CD14-positive monocyte (primary cell): ENCODE measurements around the gene NOL12. TPM values are rescaled to one million over a fixed set of nuclear protein-coding genes. Genes with fewer than 3 reads are reported as not detected.

ENCODE experiments used
- DNase-seq, 3 donors: peaks; one replicate each; pipeline ENCODE4 v3.0.0-alpha.2; 2011 to 2022
- H2AFZ ChIP-seq: 2 replicates; pipeline ENCODE4 v1.6.0; 2012; ENCODE audit warnings: mild to moderate bottlenecking, low read depth, low read length, inconsistent platforms; ENCODE audit not compliant: insufficient read depth, poor library complexity, severe bottlenecking
- H3K27ac ChIP-seq, 2 donors: 1 replicate in 1 of 2; 2 replicates in 1 of 2; pipeline ENCODE4 v1.5.1; 2012 to 2013; ENCODE audit warnings: low read length in 2 of 2, control low read depth in 1 of 2, inconsistent platforms in 1 of 2, low read depth in 1 of 2, mild to moderate bottlenecking in 1 of 2
- H3K27me3 ChIP-seq, 2 donors: one replicate each; pipeline versions ENCODE4 v1.6.0 to v1.6.1; 2011 to 2013; ENCODE audit warnings: low read length in 2 of 2; ENCODE audit not compliant: control insufficient read depth in 2 of 2, insufficient read depth in 2 of 2
- H3K36me3 ChIP-seq, 2 donors: replicated peaks in 1 of 2; 1 replicate in 1 of 2; 2 replicates in 1 of 2; pipeline versions ENCODE4 v1.5.1 to v1.6.1; 2012 to 2013; ENCODE audit warnings: low read length in 2 of 2, control low read depth in 1 of 2, inconsistent platforms in 1 of 2, mild to moderate bottlenecking in 1 of 2; ENCODE audit not compliant: insufficient read depth in 2 of 2, control insufficient read depth in 1 of 2
- H3K4me1 ChIP-seq, 2 donors: 1 replicate in 1 of 2; 2 replicates in 1 of 2; pipeline versions ENCODE4 v1.5.1 to v1.6.1; 2012 to 2013; ENCODE audit warnings: low read length in 2 of 2, control low read depth in 1 of 2, inconsistent platforms in 1 of 2, mild to moderate bottlenecking in 1 of 2, moderate library complexity in 1 of 2; ENCODE audit not compliant: insufficient read depth in 2 of 2, control insufficient read depth in 1 of 2
- H3K4me2 ChIP-seq: replicated peaks from 2 replicates; pipeline ENCODE3; 2012; ENCODE audit warnings: low read length, moderate library complexity, mild to moderate bottlenecking; ENCODE audit not compliant: poor library complexity, severe bottlenecking; ENCODE audit errors: extremely low read depth
- H3K4me3 ChIP-seq, 3 experiments: fragments of 200-600 bp in 1 of 3; sonication (generic) in 1 of 3; replicated peaks in 1 of 3; 1 replicate in 2 of 3; 2 replicates in 1 of 3; pipeline ENCODE4 v1.5.1; 2011 to 2013; ENCODE audit warnings: low read length in 3 of 3, mild to moderate bottlenecking in 3 of 3, control low read depth in 2 of 3, low read depth in 2 of 3, inconsistent platforms in 1 of 3, moderate library complexity in 1 of 3
- H3K79me2 ChIP-seq: 2 replicates; pipeline ENCODE4 v1.6.0; 2012; ENCODE audit warnings: mild to moderate bottlenecking, control low read depth, inconsistent platforms, low read length, moderate library complexity; ENCODE audit not compliant: insufficient read depth
- H3K9ac ChIP-seq: 2 replicates; pipeline ENCODE4 v1.6.0; 2017; ENCODE audit warnings: low read length, mild to moderate bottlenecking; ENCODE audit not compliant: insufficient read depth, poor library complexity, severe bottlenecking
- H3K9me3 ChIP-seq, 2 donors: replicated peaks in 1 of 2; 1 replicate in 1 of 2; 2 replicates in 1 of 2; pipeline versions ENCODE4 v1.5.1 to v1.6.1; 2012 to 2013; ENCODE audit warnings: low read length in 2 of 2, control low read depth in 1 of 2; ENCODE audit not compliant: control insufficient read depth in 1 of 2, insufficient read depth in 1 of 2
- H4K20me1 ChIP-seq: 2 replicates; pipeline ENCODE4 v1.6.0; 2012; ENCODE audit warnings: mild to moderate bottlenecking, low read length, control low read depth, moderate library complexity; ENCODE audit not compliant: insufficient read depth
- H3K27ac Mint-ChIP-seq, 7 donors: one replicate each; pipeline ENCODE4 v1.8.0; 2020; ENCODE audit warnings: mild to moderate bottlenecking in 7 of 7, mixed read lengths in 7 of 7, moderate library complexity in 6 of 7, inconsistent platforms in 2 of 7
- H3K27me3 Mint-ChIP-seq, 3 donors: one replicate each; pipeline ENCODE4 v1.8.0; 2021 to 2022; ENCODE audit warnings: low read depth in 3 of 3, mild to moderate bottlenecking in 3 of 3, mixed read lengths in 3 of 3, moderate library complexity in 3 of 3, inconsistent platforms in 1 of 3
- H3K36me3 Mint-ChIP-seq, 2 donors: one replicate each; pipeline ENCODE4 v1.8.0; 2020; ENCODE audit warnings: mixed read lengths in 2 of 2, inconsistent platforms in 1 of 2, mild to moderate bottlenecking in 1 of 2
- H3K4me1 Mint-ChIP-seq: one replicate; pipeline ENCODE4 v1.8.0; 2020; ENCODE audit warnings: mild to moderate bottlenecking, mixed read lengths
- H3K4me3 Mint-ChIP-seq, 2 donors: one replicate each; pipeline ENCODE4 v1.8.0; 2020; ENCODE audit warnings: mild to moderate bottlenecking in 2 of 2, mixed read lengths in 2 of 2, moderate library complexity in 1 of 2
- H3K9me3 Mint-ChIP-seq, 7 donors: one replicate each; pipeline ENCODE4 v1.8.0; 2020 to 2022; ENCODE audit warnings: mixed read lengths in 7 of 7, mild to moderate bottlenecking in 6 of 7, moderate library complexity in 6 of 7, inconsistent platforms in 2 of 7
- WGBS: methylation state at CpG from one replicate; pipeline ENCODE4 v1.1.5; 2013; ENCODE audit warnings: missing lambda C conversion rate; ENCODE audit not compliant: insufficient coverage; 5-methylcytosine and 5-hydroxymethylcytosine counted together
- intact Hi-C, 2 donors: fragments of 100-400 bp; cut with micrococcal nuclease; formaldehyde crosslinking; loops; one replicate each; pipeline versions ENCODE4 v1.15.0 to v1.15.1; 2023
- polyA plus RNA-seq, 3 donors: library from polyadenylated mRNA; depleted of rRNA in 1 of 3; unstranded in 2 of 3; stranded (reverse) in 1 of 3; fragments of 300-500 nt in 2 of 3; fragments of >200 nt in 1 of 3; fragmentation: Illumina TruSeq in 2 of 3; gene quantifications; 1 replicate in 2 of 3; 2 replicates in 1 of 3; pipeline ENCODE4 v1.2.3, GENCODE V29; 2012 to 2021
- TF ChIP-seq, protein P1 (sequence below): fragments of 200-600 bp; IDR thresholded peaks from one replicate; pipeline ENCODE4 v1.8.0; 2022; ENCODE audit warnings: antibody characterized with exemption, mild to moderate bottlenecking

The NOL12 gene
- polyA plus RNA-seq, 3 donors = 47.3 to 52.0 (median 49.2) TPM

DNA sequence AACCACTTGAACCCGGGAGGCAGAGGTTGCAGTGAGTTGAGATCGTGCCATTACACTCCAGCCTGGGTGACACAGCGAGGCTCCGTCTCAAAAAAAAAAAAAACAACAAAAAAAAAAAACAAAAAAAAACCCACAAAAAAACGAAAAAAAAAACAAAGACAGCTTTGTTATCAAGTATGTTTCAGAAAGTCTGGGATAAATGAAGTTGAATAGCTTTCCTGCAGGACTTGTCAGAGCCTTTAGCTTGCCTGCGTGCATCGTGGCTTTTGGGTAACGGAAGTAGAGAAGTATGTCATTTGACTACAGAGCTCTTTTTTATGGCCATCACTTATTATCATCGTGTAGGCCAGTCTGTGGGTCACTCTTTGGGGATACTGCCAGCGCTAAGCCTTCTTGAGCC is 25.3 kb downstream of the NOL12 start:
- no peak overlapping the region for H3K27ac Mint-ChIP-seq
- H3K4me1 Mint-ChIP-seq = peaks cover 10% of the 10 kb centered on the region
- H3K9ac ChIP-seq = no peak overlapping the region
- no peak overlapping the region for H2AFZ ChIP-seq
- no peaks in the 10 kb centered on the region for H3K79me2 ChIP-seq
- DNase-seq = no peak
- intact Hi-C loops = no loop called here
- H3K4me3 ChIP-seq = no peak overlapping the region
- no peaks in the 10 kb centered on the region for H4K20me1 ChIP-seq
- H3K27ac ChIP-seq = no peak overlapping the region
- no peak overlapping the region for H3K4me3 Mint-ChIP-seq
- H3K27me3 Mint-ChIP-seq = peaks cover 0 to 3% (median 0%) of the 10 kb centered on the region in 3 donors
- H3K36me3 ChIP-seq = peaks cover 0 to 2% of the 10 kb centered on the region in 2 donors
- H3K36me3 Mint-ChIP-seq = peaks cover 15 to 46% of the 10 kb centered on the region in 2 donors
- no peaks in the 10 kb centered on the region for H3K9me3 ChIP-seq
- H3K27me3 ChIP-seq = no peaks in the 10 kb centered on the region
- no peaks in the 10 kb centered on the region for H3K9me3 Mint-ChIP-seq
- 100% methylated on average over 2 of the region's 10 CpGs for WGBS
- no peak overlapping the region for H3K4me2 ChIP-seq
- peaks cover 13 to 15% of the 10 kb centered on the region in 2 donors for H3K4me1 ChIP-seq
- TF ChIP-seq, protein P1, sequence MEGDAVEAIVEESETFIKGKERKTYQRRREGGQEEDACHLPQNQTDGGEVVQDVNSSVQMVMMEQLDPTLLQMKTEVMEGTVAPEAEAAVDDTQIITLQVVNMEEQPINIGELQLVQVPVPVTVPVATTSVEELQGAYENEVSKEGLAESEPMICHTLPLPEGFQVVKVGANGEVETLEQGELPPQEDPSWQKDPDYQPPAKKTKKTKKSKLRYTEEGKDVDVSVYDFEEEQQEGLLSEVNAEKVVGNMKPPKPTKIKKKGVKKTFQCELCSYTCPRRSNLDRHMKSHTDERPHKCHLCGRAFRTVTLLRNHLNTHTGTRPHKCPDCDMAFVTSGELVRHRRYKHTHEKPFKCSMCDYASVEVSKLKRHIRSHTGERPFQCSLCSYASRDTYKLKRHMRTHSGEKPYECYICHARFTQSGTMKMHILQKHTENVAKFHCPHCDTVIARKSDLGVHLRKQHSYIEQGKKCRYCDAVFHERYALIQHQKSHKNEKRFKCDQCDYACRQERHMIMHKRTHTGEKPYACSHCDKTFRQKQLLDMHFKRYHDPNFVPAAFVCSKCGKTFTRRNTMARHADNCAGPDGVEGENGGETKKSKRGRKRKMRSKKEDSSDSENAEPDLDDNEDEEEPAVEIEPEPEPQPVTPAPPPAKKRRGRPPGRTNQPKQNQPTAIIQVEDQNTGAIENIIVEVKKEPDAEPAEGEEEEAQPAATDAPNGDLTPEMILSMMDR = no peak

DNA sequence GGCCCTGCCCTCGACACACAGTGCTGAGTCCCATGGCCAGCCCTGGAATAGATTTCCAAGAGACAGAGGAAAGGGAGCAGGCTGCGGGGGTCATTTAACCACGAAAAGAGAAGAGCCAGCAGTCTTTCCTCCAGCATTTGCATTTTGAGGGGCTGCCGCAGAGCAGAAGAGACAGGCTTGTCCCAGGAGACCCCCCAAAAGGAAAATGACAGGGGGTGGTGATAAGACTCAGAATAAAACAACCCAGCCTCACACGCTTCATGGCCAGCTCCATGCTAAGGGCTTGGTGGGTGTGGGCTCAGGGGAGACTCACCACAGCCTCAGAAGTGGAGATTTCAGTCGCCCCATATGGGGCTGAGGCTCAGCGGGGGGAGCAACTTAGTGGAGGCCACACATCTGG is 27.6 kb downstream of the NOL12 start:
- Histone ChIP-seq H3K9me3 (no peaks in the 10 kb centered on the region), H3K27ac (no peak overlapping the region), H4K20me1 (no peaks in the 10 kb centered on the region), H2AFZ (no peak overlapping the region), H3K27me3 (no peaks in the 10 kb centered on the region), H3K79me2 (no peaks in the 10 kb centered on the region), H3K4me1 (peaks cover 6% of the 10 kb centered on the region in 2 donors), H3K4me2 (no peak overlapping the region), H3K4me3 (no peak overlapping the region), H3K36me3 (peaks cover 0 to 2% of the 10 kb centered on the region in 2 donors), H3K9ac (no peak overlapping the region)
- TF ChIP-seq, protein P1 = no peak
- Mint-ChIP-seq H3K27me3 (no peaks in the 10 kb centered on the region), H3K4me3 (no peak overlapping the region), H3K36me3 (peaks cover 21 to 47% of the 10 kb centered on the region in 2 donors), H3K27ac (no peak overlapping the region), H3K4me1 (peaks cover 3% of the 10 kb centered on the region), H3K9me3 (peaks cover 0 to 3% (median 0%) of the 10 kb centered on the region in 7 donors)
- DNase-seq = no peak
- intact Hi-C loops = no loop called here
- 86% methylated on average over 5 of the region's 7 CpGs for WGBS
